Lower lobe of right lung (tissue), 2 donors: ENCODE results near the gene EEA1. TPM values are rescaled to one million over a fixed set of nuclear protein-coding genes. Genes with fewer than 3 reads are reported as not detected.

Experiments used
- ATAC-seq, 2 donors: fragments of 200-7000 bp; cut with Tn5 transposase; one replicate each; pipeline ENCODE4 v1.9.1; 2020 to 2022; ENCODE audit warnings: mild to moderate bottlenecking in 2 of 2, moderate library complexity in 2 of 2
- DNase-seq: peaks from one replicate; pipeline ENCODE4 v3.0.0-alpha.2; 2020
- H3K27ac ChIP-seq: fragments of 200-600 bp; one replicate; pipeline ENCODE4 v1.8.0; 2022
- H3K27me3 ChIP-seq: fragments of 200-600 bp; one replicate; pipeline ENCODE4 v1.8.0; 2022; ENCODE audit warnings: low read depth
- H3K36me3 ChIP-seq: fragments of 200-600 bp; one replicate; pipeline ENCODE4 v1.8.0; 2022; ENCODE audit warnings: mild to moderate bottlenecking
- H3K4me1 ChIP-seq: fragments of 200-600 bp; one replicate; pipeline ENCODE4 v1.8.0; 2022
- H3K4me3 ChIP-seq: fragments of 200-600 bp; one replicate; pipeline ENCODE4 v1.8.0; 2022; ENCODE audit warnings: mild to moderate bottlenecking
- H3K9me3 ChIP-seq: fragments of 200-600 bp; one replicate; pipeline ENCODE4 v1.8.0; 2022
- intact Hi-C: fragments of 100-400 bp; cut with DNase I; formaldehyde crosslinking; loops from one replicate; pipeline ENCODE4 v1.11.0; 2022
- total RNA-seq: library from RNA; stranded (reverse); fragmentation: NEBNext Ultra II Directional; extraction: Animal tissue kit (Norgen Biotek cat#: 25700); gene quantifications from one replicate; pipeline ENCODE4 v1.2.1, GENCODE V29; 2021
- TF ChIP-seq, protein P1 (sequence below): fragments of 200-600 bp; IDR thresholded peaks from one replicate; pipeline ENCODE4 v1.8.0; 2022; ENCODE audit warnings: antibody characterized with exemption, mild to moderate bottlenecking
- donor health status: DM: no; HTN: yes; CAD: no; lungs with severe emphysema.

Gene EEA1
- total RNA-seq, 1 donor from 2014 or later, result 33.5 TPM

DNA sequence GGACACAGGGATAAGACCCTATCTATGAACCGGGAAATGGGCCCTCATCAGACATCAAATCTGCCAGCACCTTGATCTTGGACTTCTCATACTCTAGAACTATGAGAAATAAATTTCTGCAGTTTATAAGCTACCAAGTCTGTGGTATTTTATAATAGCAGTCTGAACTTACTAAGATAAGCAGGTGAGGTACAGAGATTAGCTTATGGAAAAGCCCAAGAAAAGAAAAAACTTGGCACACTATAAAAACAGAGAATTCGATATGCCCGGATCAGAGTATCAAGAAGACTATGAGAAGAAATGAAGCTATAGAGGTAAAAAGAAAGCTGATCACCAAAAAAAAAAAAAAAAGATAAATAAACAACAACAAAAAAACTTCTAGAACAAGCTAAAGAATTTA lies 52.6 kb downstream of the EEA1 start:
- TF ChIP-seq, protein P1, sequence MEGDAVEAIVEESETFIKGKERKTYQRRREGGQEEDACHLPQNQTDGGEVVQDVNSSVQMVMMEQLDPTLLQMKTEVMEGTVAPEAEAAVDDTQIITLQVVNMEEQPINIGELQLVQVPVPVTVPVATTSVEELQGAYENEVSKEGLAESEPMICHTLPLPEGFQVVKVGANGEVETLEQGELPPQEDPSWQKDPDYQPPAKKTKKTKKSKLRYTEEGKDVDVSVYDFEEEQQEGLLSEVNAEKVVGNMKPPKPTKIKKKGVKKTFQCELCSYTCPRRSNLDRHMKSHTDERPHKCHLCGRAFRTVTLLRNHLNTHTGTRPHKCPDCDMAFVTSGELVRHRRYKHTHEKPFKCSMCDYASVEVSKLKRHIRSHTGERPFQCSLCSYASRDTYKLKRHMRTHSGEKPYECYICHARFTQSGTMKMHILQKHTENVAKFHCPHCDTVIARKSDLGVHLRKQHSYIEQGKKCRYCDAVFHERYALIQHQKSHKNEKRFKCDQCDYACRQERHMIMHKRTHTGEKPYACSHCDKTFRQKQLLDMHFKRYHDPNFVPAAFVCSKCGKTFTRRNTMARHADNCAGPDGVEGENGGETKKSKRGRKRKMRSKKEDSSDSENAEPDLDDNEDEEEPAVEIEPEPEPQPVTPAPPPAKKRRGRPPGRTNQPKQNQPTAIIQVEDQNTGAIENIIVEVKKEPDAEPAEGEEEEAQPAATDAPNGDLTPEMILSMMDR, result no peak
- intact Hi-C loops, result no loop called here
- no peak for ATAC-seq
- Histone ChIP-seq H3K9me3 (no peaks in the 10 kb centered on the region), H3K27me3 (no peaks in the 10 kb centered on the region), H3K27ac (no peak overlapping the region), H3K36me3 (peaks cover 8% of the 10 kb centered on the region), H3K4me3 (no peak overlapping the region), H3K4me1 (peaks cover 2% of the 10 kb centered on the region)
- DNase-seq, result no peak

DNA sequence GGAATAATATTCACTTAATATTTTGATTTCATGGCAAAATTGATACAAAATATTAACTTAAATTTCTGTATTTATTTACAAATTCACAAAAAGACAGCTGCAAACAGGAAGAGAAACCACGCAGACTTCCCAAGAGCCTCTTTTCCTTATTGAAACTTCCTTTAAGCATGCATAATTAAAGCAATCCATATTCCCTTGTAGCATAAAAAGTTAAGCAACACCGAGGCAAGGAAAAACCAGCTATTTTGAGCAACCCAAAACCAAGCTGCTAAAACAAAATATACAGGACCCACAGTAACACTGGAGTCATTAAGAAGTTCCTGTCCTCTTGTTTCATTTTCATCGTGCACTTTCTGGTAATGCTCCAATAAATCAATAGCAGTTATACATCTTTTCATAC lies 58.0 kb downstream of the EEA1 start:
- TF ChIP-seq, protein P1, result no peak
- no peaks in the 10 kb centered on the region for H3K36me3 ChIP-seq
- H3K4me3 ChIP-seq, result no peak overlapping the region
- DNase-seq (no peak), ATAC-seq (no peak)
- no peaks in the 10 kb centered on the region for H3K27me3 ChIP-seq
- no peak overlapping the region for H3K27ac ChIP-seq
- no peaks in the 10 kb centered on the region for H3K9me3 ChIP-seq
- H3K4me1 ChIP-seq, result peaks cover 9% of the 10 kb centered on the region
- intact Hi-C loops, result no loop called here

DNA sequence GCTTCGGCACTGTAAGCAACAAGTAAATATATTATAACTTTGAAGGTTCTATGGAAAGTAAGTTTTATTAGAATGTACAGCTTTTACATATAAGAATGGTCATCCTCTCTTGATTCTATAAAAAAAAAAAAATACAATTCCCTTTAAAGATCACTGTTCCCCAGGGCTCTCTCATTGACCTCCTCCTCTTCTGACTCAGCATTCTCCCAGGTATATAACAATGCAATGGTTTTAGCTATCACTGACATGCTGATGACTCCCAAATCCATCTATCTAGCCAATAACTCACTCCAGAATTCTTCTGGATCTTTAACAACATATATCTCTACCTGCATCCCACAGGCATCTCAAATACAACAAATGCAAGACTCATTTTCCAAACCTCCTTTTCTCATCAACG lies 62.7 kb downstream of the EEA1 start:
- intact Hi-C loops, result no loop called here
- no peaks in the 10 kb centered on the region for H3K9me3 ChIP-seq
- H3K27me3 ChIP-seq, result no peaks in the 10 kb centered on the region
- TF ChIP-seq, protein P1, result no peak
- H3K36me3 ChIP-seq, result peaks cover 15% of the 10 kb centered on the region
- peaks cover 6% of the 10 kb centered on the region for H3K4me1 ChIP-seq
- H3K27ac ChIP-seq, result no peak overlapping the region
- H3K4me3 ChIP-seq, result no peak overlapping the region
- no peak for DNase-seq
- no peak for ATAC-seq

DNA sequence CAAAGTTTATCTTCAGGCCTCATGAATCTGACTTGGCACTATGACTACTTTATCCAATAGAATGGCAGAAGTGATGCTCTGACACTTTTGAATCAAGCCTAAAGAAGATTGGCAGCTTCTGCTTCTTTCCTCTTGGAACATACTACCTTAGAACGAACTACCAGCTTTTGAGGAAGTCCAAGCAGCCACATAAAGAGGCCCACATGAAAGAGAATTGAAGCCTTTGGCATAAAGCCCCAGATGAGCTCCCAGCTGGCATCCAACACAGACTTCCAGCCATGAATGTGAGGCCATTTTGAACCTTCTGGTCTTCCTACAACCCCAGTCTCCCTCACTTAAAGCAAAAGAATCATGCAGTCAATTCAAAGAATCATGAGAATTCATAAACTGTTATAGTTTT lies 65.8 kb downstream of the EEA1 start:
- ATAC-seq, result no peak
- TF ChIP-seq, protein P1, result no peak
- no peak overlapping the region for H3K27ac ChIP-seq
- H3K9me3 ChIP-seq, result no peaks in the 10 kb centered on the region
- H3K4me3 ChIP-seq, result no peak overlapping the region
- DNase-seq, result no peak
- peaks cover 21% of the 10 kb centered on the region for H3K36me3 ChIP-seq
- intact Hi-C loops, result no loop called here
- H3K27me3 ChIP-seq, result no peaks in the 10 kb centered on the region
- H3K4me1 ChIP-seq, result no peaks in the 10 kb centered on the region

DNA sequence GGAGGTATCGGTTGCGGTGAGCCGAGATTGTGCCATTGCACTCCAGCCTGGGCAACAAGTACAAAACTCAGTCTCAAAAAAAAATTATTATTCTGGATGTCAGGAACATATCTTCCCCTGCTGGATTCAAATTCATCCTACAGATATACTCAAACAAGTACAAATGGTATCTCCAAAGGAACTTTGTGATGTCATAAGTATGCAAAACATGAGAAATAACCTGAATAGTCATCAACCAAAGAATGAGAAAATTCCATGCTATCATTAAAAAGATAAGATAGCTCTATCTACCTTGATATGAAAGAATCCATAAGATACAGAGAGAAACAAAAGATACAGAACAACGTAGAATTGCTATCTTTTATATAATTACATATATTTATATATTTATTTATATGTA lies 67.7 kb downstream of the EEA1 start:
- TF ChIP-seq, protein P1, result no peak
- intact Hi-C loops, result no loop called here

DNA sequence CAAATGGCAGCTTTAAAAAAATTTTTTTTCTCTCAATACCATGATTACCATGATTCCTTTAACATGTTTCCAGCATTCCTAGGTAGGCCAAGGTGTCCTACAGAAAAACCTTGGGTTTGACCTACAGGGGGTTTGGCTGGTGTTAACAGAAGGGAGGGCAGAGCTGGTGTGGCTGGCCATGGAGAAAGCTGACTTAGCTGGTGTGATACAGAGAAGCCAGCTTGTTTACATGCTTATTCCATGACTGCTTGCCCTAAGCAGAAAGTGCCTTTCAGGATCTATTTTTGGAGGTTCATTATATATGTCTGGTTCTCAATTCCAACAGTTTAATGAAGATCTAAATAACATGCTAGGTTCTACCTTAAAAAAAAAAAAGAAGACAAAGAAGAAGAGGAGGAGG lies 68.6 kb downstream of the EEA1 start:
- Histone ChIP-seq H3K9me3 (no peaks in the 10 kb centered on the region), H3K27ac (no peak overlapping the region), H3K27me3 (no peaks in the 10 kb centered on the region), H3K4me1 (no peaks in the 10 kb centered on the region), H3K36me3 (peaks cover 32% of the 10 kb centered on the region), H3K4me3 (no peak overlapping the region)
- DNase-seq, result no peak
- TF ChIP-seq, protein P1, result no peak
- no peak for ATAC-seq
- intact Hi-C loops, result no loop called here

More for the DNA sequence above, 67.7 kb downstream of the EEA1 start:
- Histone ChIP-seq H3K4me1 (no peaks in the 10 kb centered on the region), H3K36me3 (peaks cover 32% of the 10 kb centered on the region), H3K9me3 (no peaks in the 10 kb centered on the region), H3K27ac (no peak overlapping the region), H3K27me3 (no peaks in the 10 kb centered on the region), H3K4me3 (no peak overlapping the region)
- no peak for ATAC-seq
- DNase-seq, result no peak
